WTC11 (cell line): Measurements from ENCODE around the gene COL11A1.

ENCODE experiments used
- ETV6 ChIP-seq: sonication (generic); formaldehyde crosslinking; IDR thresholded peaks from 2 replicates; pipeline ENCODE4 v1.8.1; 2022; ENCODE audit warnings: mild to moderate bottlenecking, missing genetic modification reagents
- MXD4 ChIP-seq: fragments of 250-450 bp; sonication (Bioruptor Pico); IDR thresholded peaks from 2 replicates; pipeline ENCODE4 v1.8.0; 2021; ENCODE audit warnings: mild to moderate bottlenecking, moderate library complexity, borderline replicate concordance
- MYBL2 ChIP-seq: sonication (generic); formaldehyde crosslinking; IDR thresholded peaks from 2 replicates; pipeline ENCODE4 v1.8.1; 2023; ENCODE audit warnings: mild to moderate bottlenecking, moderate library complexity, missing genetic modification reagents
- OVOL2 ChIP-seq: fragments of 250-450 bp; sonication (Bioruptor Pico); IDR thresholded peaks from 2 replicates; pipeline ENCODE4 v1.9.0; 2021; ENCODE audit warnings: mild to moderate bottlenecking, borderline replicate concordance
- RELA ChIP-seq: sonication (generic); formaldehyde crosslinking; IDR thresholded peaks from 2 replicates; pipeline ENCODE4 v1.8.1; 2022; ENCODE audit warnings: missing genetic modification reagents, mild to moderate bottlenecking, borderline replicate concordance
- ZBTB21 ChIP-seq: sonication (generic); formaldehyde crosslinking; IDR thresholded peaks from 2 replicates; pipeline ENCODE4 v1.8.1; 2023; ENCODE audit warnings: mild to moderate bottlenecking, missing genetic modification reagents, borderline replicate concordance
- TF ChIP-seq, protein P1 (sequence below): fragments of 200-600 bp; IDR thresholded peaks from 2 replicates; pipeline ENCODE4 v1.8.0; 2022; ENCODE audit warnings: antibody characterized with exemption
- TF ChIP-seq, protein P2 (sequence below): sonication (generic); formaldehyde crosslinking; IDR thresholded peaks from 2 replicates; pipeline ENCODE4 v1.8.0; 2022; ENCODE audit warnings: mild to moderate bottlenecking, missing genetic modification reagents
- TF ChIP-seq, protein P3 (sequence below): sonication (generic); formaldehyde crosslinking; IDR thresholded peaks from 2 replicates; pipeline ENCODE4 v1.8.1; 2023; ENCODE audit warnings: mild to moderate bottlenecking, missing genetic modification reagents, borderline replicate concordance
- TF ChIP-seq, protein P4 (sequence below): sonication (generic); formaldehyde crosslinking; IDR thresholded peaks from 2 replicates; pipeline ENCODE4 v1.8.0; 2023; ENCODE audit warnings: mild to moderate bottlenecking, missing genetic modification reagents

DNA sequence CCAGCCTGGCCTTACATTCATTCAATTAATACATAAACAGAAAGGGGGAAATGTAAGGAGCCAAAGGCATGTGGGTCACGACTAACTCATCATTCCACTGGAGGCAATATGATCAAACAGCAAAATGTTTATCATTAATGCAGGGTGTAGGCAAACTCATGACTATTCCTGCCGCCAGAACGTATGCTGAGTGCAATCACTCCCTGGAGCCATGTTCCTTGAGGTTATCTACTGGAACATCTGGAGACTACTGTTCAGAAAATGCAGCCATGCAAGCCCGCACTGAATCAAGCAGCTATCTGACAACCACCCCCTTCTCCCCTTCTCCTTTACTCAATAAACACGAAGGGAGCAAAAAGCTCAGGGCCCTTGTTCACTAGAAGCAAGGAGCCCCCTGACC, 267.6 kb downstream of the COL11A1 start:
- TF ChIP-seq, protein P1, sequence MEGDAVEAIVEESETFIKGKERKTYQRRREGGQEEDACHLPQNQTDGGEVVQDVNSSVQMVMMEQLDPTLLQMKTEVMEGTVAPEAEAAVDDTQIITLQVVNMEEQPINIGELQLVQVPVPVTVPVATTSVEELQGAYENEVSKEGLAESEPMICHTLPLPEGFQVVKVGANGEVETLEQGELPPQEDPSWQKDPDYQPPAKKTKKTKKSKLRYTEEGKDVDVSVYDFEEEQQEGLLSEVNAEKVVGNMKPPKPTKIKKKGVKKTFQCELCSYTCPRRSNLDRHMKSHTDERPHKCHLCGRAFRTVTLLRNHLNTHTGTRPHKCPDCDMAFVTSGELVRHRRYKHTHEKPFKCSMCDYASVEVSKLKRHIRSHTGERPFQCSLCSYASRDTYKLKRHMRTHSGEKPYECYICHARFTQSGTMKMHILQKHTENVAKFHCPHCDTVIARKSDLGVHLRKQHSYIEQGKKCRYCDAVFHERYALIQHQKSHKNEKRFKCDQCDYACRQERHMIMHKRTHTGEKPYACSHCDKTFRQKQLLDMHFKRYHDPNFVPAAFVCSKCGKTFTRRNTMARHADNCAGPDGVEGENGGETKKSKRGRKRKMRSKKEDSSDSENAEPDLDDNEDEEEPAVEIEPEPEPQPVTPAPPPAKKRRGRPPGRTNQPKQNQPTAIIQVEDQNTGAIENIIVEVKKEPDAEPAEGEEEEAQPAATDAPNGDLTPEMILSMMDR: no peak
- TF ChIP-seq, protein P2, sequence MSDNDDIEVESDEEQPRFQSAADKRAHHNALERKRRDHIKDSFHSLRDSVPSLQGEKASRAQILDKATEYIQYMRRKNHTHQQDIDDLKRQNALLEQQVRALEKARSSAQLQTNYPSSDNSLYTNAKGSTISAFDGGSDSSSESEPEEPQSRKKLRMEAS (CRISPR knock-in tag): no peak
- TF ChIP-seq MXD4 (CRISPR knock-in tag) (no peak), MYBL2 (CRISPR knock-in tag) (no peak), OVOL2 (CRISPR knock-in tag) (no peak), ZBTB21 (no peak), ETV6 (no peak), RELA (CRISPR knock-in tag) (no peak)
- TF ChIP-seq, protein P3, sequence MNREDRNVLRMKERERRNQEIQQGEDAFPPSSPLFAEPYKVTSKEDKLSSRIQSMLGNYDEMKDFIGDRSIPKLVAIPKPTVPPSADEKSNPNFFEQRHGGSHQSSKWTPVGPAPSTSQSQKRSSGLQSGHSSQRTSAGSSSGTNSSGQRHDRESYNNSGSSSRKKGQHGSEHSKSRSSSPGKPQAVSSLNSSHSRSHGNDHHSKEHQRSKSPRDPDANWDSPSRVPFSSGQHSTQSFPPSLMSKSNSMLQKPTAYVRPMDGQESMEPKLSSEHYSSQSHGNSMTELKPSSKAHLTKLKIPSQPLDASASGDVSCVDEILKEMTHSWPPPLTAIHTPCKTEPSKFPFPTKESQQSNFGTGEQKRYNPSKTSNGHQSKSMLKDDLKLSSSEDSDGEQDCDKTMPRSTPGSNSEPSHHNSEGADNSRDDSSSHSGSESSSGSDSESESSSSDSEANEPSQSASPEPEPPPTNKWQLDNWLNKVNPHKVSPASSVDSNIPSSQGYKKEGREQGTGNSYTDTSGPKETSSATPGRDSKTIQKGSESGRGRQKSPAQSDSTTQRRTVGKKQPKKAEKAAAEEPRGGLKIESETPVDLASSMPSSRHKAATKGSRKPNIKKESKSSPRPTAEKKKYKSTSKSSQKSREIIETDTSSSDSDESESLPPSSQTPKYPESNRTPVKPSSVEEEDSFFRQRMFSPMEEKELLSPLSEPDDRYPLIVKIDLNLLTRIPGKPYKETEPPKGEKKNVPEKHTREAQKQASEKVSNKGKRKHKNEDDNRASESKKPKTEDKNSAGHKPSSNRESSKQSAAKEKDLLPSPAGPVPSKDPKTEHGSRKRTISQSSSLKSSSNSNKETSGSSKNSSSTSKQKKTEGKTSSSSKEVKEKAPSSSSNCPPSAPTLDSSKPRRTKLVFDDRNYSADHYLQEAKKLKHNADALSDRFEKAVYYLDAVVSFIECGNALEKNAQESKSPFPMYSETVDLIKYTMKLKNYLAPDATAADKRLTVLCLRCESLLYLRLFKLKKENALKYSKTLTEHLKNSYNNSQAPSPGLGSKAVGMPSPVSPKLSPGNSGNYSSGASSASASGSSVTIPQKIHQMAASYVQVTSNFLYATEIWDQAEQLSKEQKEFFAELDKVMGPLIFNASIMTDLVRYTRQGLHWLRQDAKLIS: no peak
- TF ChIP-seq, protein P4, sequence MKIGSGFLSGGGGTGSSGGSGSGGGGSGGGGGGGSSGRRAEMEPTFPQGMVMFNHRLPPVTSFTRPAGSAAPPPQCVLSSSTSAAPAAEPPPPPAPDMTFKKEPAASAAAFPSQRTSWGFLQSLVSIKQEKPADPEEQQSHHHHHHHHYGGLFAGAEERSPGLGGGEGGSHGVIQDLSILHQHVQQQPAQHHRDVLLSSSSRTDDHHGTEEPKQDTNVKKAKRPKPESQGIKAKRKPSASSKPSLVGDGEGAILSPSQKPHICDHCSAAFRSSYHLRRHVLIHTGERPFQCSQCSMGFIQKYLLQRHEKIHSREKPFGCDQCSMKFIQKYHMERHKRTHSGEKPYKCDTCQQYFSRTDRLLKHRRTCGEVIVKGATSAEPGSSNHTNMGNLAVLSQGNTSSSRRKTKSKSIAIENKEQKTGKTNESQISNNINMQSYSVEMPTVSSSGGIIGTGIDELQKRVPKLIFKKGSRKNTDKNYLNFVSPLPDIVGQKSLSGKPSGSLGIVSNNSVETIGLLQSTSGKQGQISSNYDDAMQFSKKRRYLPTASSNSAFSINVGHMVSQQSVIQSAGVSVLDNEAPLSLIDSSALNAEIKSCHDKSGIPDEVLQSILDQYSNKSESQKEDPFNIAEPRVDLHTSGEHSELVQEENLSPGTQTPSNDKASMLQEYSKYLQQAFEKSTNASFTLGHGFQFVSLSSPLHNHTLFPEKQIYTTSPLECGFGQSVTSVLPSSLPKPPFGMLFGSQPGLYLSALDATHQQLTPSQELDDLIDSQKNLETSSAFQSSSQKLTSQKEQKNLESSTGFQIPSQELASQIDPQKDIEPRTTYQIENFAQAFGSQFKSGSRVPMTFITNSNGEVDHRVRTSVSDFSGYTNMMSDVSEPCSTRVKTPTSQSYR: no peak
